Activated CD4-positive, alpha-beta memory T cell treated with anti-CD3 and anti-CD28 coated beads for 36 hours (primary cell): ENCODE data around the gene YAE1. TPM values are rescaled to one million over a fixed set of nuclear protein-coding genes. Genes with fewer than 3 reads are reported as not detected.
"Not testable (repeated sequence)": the region's sequence is repeated elsewhere in the genome, so short reads cannot be mapped to it uniquely, and the experiment has no call there.

Experiments
- CTCF ChIA-PET: fragments of 350-600 bp; sonication (Branson Sonifier 250); formaldehyde crosslinking; loops from one replicate; lab custom pipeline; 2021; ENCODE audit warnings: antibody characterized with exemption, inconsistent platforms; lab: Charles Lee
- POLR2A ChIA-PET: fragments of 350-600 bp; sonication (Branson Sonifier 250); formaldehyde crosslinking; loops from one replicate; lab custom pipeline; 2021; ENCODE audit warnings: antibody characterized with exemption; lab: Charles Lee
- DNase-seq: peaks from one replicate; pipeline ENCODE4 v3.0.0-alpha.2; 2020
- H3K27ac Mint-ChIP-seq: one replicate; pipeline ENCODE4 v1.8.0; 2021; ENCODE audit warnings: mixed read lengths
- H3K27me3 Mint-ChIP-seq: one replicate; pipeline ENCODE4 v1.8.0; 2021; ENCODE audit warnings: mixed read lengths
- H3K36me3 Mint-ChIP-seq: one replicate; pipeline ENCODE4 v1.8.0; 2021; ENCODE audit warnings: mixed read lengths
- H3K4me1 Mint-ChIP-seq: one replicate; pipeline ENCODE4 v1.8.0; 2021; ENCODE audit warnings: low read depth, mixed read lengths
- H3K4me3 Mint-ChIP-seq: one replicate; pipeline ENCODE4 v1.8.0; 2021; ENCODE audit warnings: mild to moderate bottlenecking, mixed read lengths
- H3K9me3 Mint-ChIP-seq: one replicate; pipeline ENCODE4 v1.8.0; 2021; ENCODE audit warnings: mixed read lengths
- intact Hi-C: fragments of 100-400 bp; cut with micrococcal nuclease; formaldehyde crosslinking; loops from one replicate; pipeline ENCODE4 v1.15.1; 2023
- total RNA-seq, 2 experiments: library from RNA; stranded (reverse); gene quantifications; one replicate each; pipeline ENCODE4 v1.2.3, GENCODE V29; 2021

The YAE1 gene
- total RNA-seq, 2 experiments from 2014 or later: 7.3 to 8.8 TPM

- H3K4me3 Mint-ChIP-seq: no peak overlapping the region
- no peaks in the 10 kb centered on the region for H3K4me1 Mint-ChIP-seq
- no peak for DNase-seq
- CTCF ChIA-PET: no interaction called here
- intact Hi-C loops: no loop called here
- no peaks in the 10 kb centered on the region for H3K9me3 Mint-ChIP-seq
- H3K27ac Mint-ChIP-seq: no peak overlapping the region
- H3K36me3 Mint-ChIP-seq: no peaks in the 10 kb centered on the region
- H3K27me3 Mint-ChIP-seq: no peaks in the 10 kb centered on the region
- POLR2A ChIA-PET: no interaction called here
Measured at GRCh38 chr7:39534599-39534998, 31.6 kb upstream of the YAE1 start.

GRCh38 chr7:39535064-39535463 lies 31.1 kb upstream of the YAE1 start:
- CTCF ChIA-PET: no interaction called here
- Mint-ChIP-seq H3K4me3 (no peak overlapping the region), H3K27me3 (no peaks in the 10 kb centered on the region), H3K4me1 (no peaks in the 10 kb centered on the region), H3K27ac (no peak overlapping the region), H3K36me3 (no peaks in the 10 kb centered on the region), H3K9me3 (no peaks in the 10 kb centered on the region)
- no peak for DNase-seq
- POLR2A ChIA-PET: no interaction called here
- intact Hi-C loops: no loop called here

GRCh38 chr7:39535720-39536119 lies 30.5 kb upstream of the YAE1 start:
- intact Hi-C loops: no loop called here
- H3K27me3 Mint-ChIP-seq: no peaks in the 10 kb centered on the region

GRCh38 chr7:39536951-39537350 lies 29.3 kb upstream of the YAE1 start:
- Mint-ChIP-seq H3K36me3 (no peaks in the 10 kb centered on the region), H3K4me1 (no peaks in the 10 kb centered on the region), H3K27me3 (no peaks in the 10 kb centered on the region), H3K9me3 (no peaks in the 10 kb centered on the region), H3K4me3 (no peak overlapping the region), H3K27ac (no peak overlapping the region)
- intact Hi-C loops: no loop called here
- CTCF ChIA-PET: interaction anchor here (0.6 kb wide), 1 partner anchor 21 kb away, joined by 3 read pairs; no protein-coding TSS in a partner anchor
- no peak for DNase-seq
- POLR2A ChIA-PET: no interaction called here

More at GRCh38 chr7:39535720-39536119, 30.5 kb upstream of the YAE1 start:
- H3K4me1 Mint-ChIP-seq: no peaks in the 10 kb centered on the region
- no peaks in the 10 kb centered on the region for H3K36me3 Mint-ChIP-seq
- H3K27ac Mint-ChIP-seq: no peak overlapping the region
- no peak overlapping the region for H3K4me3 Mint-ChIP-seq
- no peak for DNase-seq
- H3K9me3 Mint-ChIP-seq: no peaks in the 10 kb centered on the region
- ChIA-PET CTCF (no interaction called here), POLR2A (no interaction called here)

GRCh38 chr7:39539816-39540215 lies 26.4 kb upstream of the YAE1 start:
- H3K9me3 Mint-ChIP-seq: no peaks in the 10 kb centered on the region
- H3K4me1 Mint-ChIP-seq: no peaks in the 10 kb centered on the region
- intact Hi-C loops: no loop called here
- ChIA-PET CTCF (no interaction called here), POLR2A (no interaction called here)
- no peak overlapping the region for H3K4me3 Mint-ChIP-seq
- no peak for DNase-seq
- H3K27me3 Mint-ChIP-seq: no peaks in the 10 kb centered on the region
- H3K27ac Mint-ChIP-seq: no peak overlapping the region
- no peaks in the 10 kb centered on the region for H3K36me3 Mint-ChIP-seq

GRCh38 chr7:39540320-39540719 lies 25.9 kb upstream of the YAE1 start:
- Mint-ChIP-seq H3K4me1 (no peaks in the 10 kb centered on the region), H3K27ac (no peak overlapping the region), H3K4me3 (no peak overlapping the region), H3K36me3 (no peaks in the 10 kb centered on the region), H3K27me3 (no peaks in the 10 kb centered on the region), H3K9me3 (no peaks in the 10 kb centered on the region)
- no peak for DNase-seq
- CTCF ChIA-PET: no interaction called here
- POLR2A ChIA-PET: no interaction called here
- intact Hi-C loops: no loop called here

GRCh38 chr7:39541511-39541910 lies 24.7 kb upstream of the YAE1 start:
- CTCF ChIA-PET: no interaction called here
- Mint-ChIP-seq H3K4me3 (no peak overlapping the region), H3K36me3 (no peaks in the 10 kb centered on the region), H3K4me1 (no peaks in the 10 kb centered on the region), H3K9me3 (no peaks in the 10 kb centered on the region), H3K27ac (no peak overlapping the region), H3K27me3 (no peaks in the 10 kb centered on the region)
- intact Hi-C loops: no loop called here
- no peak for DNase-seq
- POLR2A ChIA-PET: no interaction called here

GRCh38 chr7:39544774-39545173 lies 21.4 kb upstream of the YAE1 start:
- DNase-seq, H3K4me3 Mint-ChIP-seq, H3K27me3 Mint-ChIP-seq, H3K36me3 Mint-ChIP-seq, intact Hi-C loops, H3K4me1 Mint-ChIP-seq, CTCF ChIA-PET, H3K27ac Mint-ChIP-seq, POLR2A ChIA-PET: not testable (repeated sequence)
- H3K9me3 Mint-ChIP-seq: peaks cover 15% of the 10 kb centered on the region

- ChIA-PET CTCF (no interaction called here), POLR2A (no interaction called here)
- no peaks in the 10 kb centered on the region for H3K4me1 Mint-ChIP-seq
- H3K9me3 Mint-ChIP-seq: peaks cover 15% of the 10 kb centered on the region
- H3K27me3 Mint-ChIP-seq: no peaks in the 10 kb centered on the region
- no peak overlapping the region for H3K4me3 Mint-ChIP-seq
- H3K36me3 Mint-ChIP-seq: peaks cover 7% of the 10 kb centered on the region
- no peak for DNase-seq
- intact Hi-C loops: no loop called here
- H3K27ac Mint-ChIP-seq: no peak overlapping the region
Measured at GRCh38 chr7:39547336-39547735, 18.9 kb upstream of the YAE1 start.

- ChIA-PET CTCF (no interaction called here), POLR2A (no interaction called here)
- no peak overlapping the region for H3K4me3 Mint-ChIP-seq
- no peak for DNase-seq
- intact Hi-C loops: no loop called here
- peaks cover 15% of the 10 kb centered on the region for H3K9me3 Mint-ChIP-seq
- H3K27ac Mint-ChIP-seq: no peak overlapping the region
- peaks cover 7% of the 10 kb centered on the region for H3K36me3 Mint-ChIP-seq
- H3K4me1 Mint-ChIP-seq: no peaks in the 10 kb centered on the region
- H3K27me3 Mint-ChIP-seq: no peaks in the 10 kb centered on the region
Measured at GRCh38 chr7:39550411-39550810, 15.8 kb upstream of the YAE1 start.

- no peaks in the 10 kb centered on the region for H3K4me1 Mint-ChIP-seq
- peaks cover 2% of the 10 kb centered on the region for H3K27me3 Mint-ChIP-seq
- H3K9me3 Mint-ChIP-seq: no peaks in the 10 kb centered on the region
- H3K27ac Mint-ChIP-seq: no peak overlapping the region
- no peak overlapping the region for H3K4me3 Mint-ChIP-seq
- intact Hi-C loops: no loop called here
- no peak for DNase-seq
- ChIA-PET POLR2A (no interaction called here), CTCF (interaction anchor here (1.4 kb wide), 1 partner anchor 27 kb away, joined by 5 read pairs; no protein-coding TSS in a partner anchor)
- H3K36me3 Mint-ChIP-seq: no peaks in the 10 kb centered on the region
Measured at GRCh38 chr7:39553436-39553835, 12.8 kb upstream of the YAE1 start.

- intact Hi-C loops: no loop called here
- no peak for DNase-seq
- H3K27me3 Mint-ChIP-seq: peaks cover 2% of the 10 kb centered on the region
- H3K4me1 Mint-ChIP-seq: no peaks in the 10 kb centered on the region
- ChIA-PET CTCF (interaction anchor here (1.4 kb wide), 1 partner anchor 26 kb away, joined by 5 read pairs; no protein-coding TSS in a partner anchor), POLR2A (no interaction called here)
- no peak overlapping the region for H3K27ac Mint-ChIP-seq
- H3K9me3 Mint-ChIP-seq: no peaks in the 10 kb centered on the region
- no peak overlapping the region for H3K4me3 Mint-ChIP-seq
- no peaks in the 10 kb centered on the region for H3K36me3 Mint-ChIP-seq
Measured at GRCh38 chr7:39554583-39555165, 11.5 kb upstream of the YAE1 start.

- ChIA-PET POLR2A (no interaction called here), CTCF (interaction anchor here (0.6 kb wide), 1 partner anchor 20 kb away, joined by 3 read pairs; no protein-coding TSS in a partner anchor)
- no peak for DNase-seq
- H3K27me3 Mint-ChIP-seq: peaks cover 2% of the 10 kb centered on the region
- no peaks in the 10 kb centered on the region for H3K36me3 Mint-ChIP-seq
- H3K9me3 Mint-ChIP-seq: no peaks in the 10 kb centered on the region
- intact Hi-C loops: no loop called here
- H3K27ac Mint-ChIP-seq: no peak overlapping the region
- H3K4me3 Mint-ChIP-seq: no peak overlapping the region
- no peaks in the 10 kb centered on the region for H3K4me1 Mint-ChIP-seq
Measured at GRCh38 chr7:39557222-39557621, 9.0 kb upstream of the YAE1 start.
